ENCODE data around the gene FSCN2. TPM values are rescaled to one million over a fixed set of nuclear protein-coding genes. Genes with fewer than 3 reads are reported as not detected.

Gene FSCN2
- total RNA-seq, 1 experiment from 2014 or later: 0.31 TPM

GRCh38 chr17:81519284-81520020 lies 8.7 kb upstream of the FSCN2 start (continued):
- TF ChIP-seq E2F5 (CRISPR knock-in tag; IDR thresholded peaks at IDR 0.05): peak; percentile 19; the same call in 1 of the 2 replicates
- TF ChIP-seq NR3C1 (CRISPR knock-in tag; conservative IDR thresholded peaks at IDR 0.05; ENCODE audit: low read depth): no peak
- TF ChIP-seq ZNF219 (CRISPR knock-in tag; IDR thresholded peaks at IDR 0.05; ENCODE audit: borderline replicate concordance): no peak
- TF ChIP-seq ATF3 (CRISPR knock-in tag; conservative IDR thresholded peaks at IDR 0.05): no peak
- no peak for TF ChIP-seq ZMAT4 (CRISPR knock-in tag; IDR thresholded peaks at IDR 0.05)
- no peak for TF ChIP-seq ZNF396 (CRISPR knock-in tag; IDR thresholded peaks at IDR 0.05; ENCODE audit: borderline replicate concordance)
- no peak for TF ChIP-seq RORB (CRISPR knock-in tag; IDR thresholded peaks at IDR 0.05)
- TF ChIP-seq ZBTB43 (CRISPR knock-in tag; IDR thresholded peaks at IDR 0.05): 0 out of 2 replicates have a peak, but pooled peaks have one; percentile 66
- peak; percentile 30; the same call in 1 of the 2 replicates for TF ChIP-seq ZNF423 (CRISPR knock-in tag; IDR thresholded peaks at IDR 0.05)
- no peak for TF ChIP-seq SOX15 (CRISPR knock-in tag; IDR thresholded peaks at IDR 0.05)
- TF ChIP-seq ZNF671 (CRISPR knock-in tag; IDR thresholded peaks at IDR 0.05): no peak
- 0 out of 2 replicates have a peak, but pooled peaks have one; percentile 83 for TF ChIP-seq MYBL2 (CRISPR knock-in tag; IDR thresholded peaks at IDR 0.05)
- TF ChIP-seq HMGA2 (CRISPR knock-in tag; IDR thresholded peaks at IDR 0.05): no peak
- TF ChIP-seq USF2 (CRISPR knock-in tag; IDR thresholded peaks at IDR 0.05): no peak
- TF ChIP-seq NR1H2 (CRISPR knock-in tag; IDR thresholded peaks at IDR 0.05): no peak
- 0 out of 2 replicates have a peak, but pooled peaks have one; percentile 5 for TF ChIP-seq FOXK1 (CRISPR knock-in tag; IDR thresholded peaks at IDR 0.05)
- no peak for TF ChIP-seq TP53 (CRISPR knock-in tag; IDR thresholded peaks at IDR 0.05)
- peak; percentile 72; the same call in 1 of the 2 replicates for TF ChIP-seq E2F4 (CRISPR knock-in tag; IDR thresholded peaks at IDR 0.05; ENCODE audit: borderline replicate concordance, low read depth)
- no peak for TF ChIP-seq SMAD4 (CRISPR knock-in tag; IDR thresholded peaks at IDR 0.05)
- 0 out of 2 replicates have a peak, but pooled peaks have one; percentile 55 for TF ChIP-seq IRF2 (CRISPR knock-in tag; IDR thresholded peaks at IDR 0.05; ENCODE audit: borderline replicate concordance, low read depth)
- TF ChIP-seq JUN (CRISPR knock-in tag; IDR thresholded peaks at IDR 0.05): no peak
- TF ChIP-seq NFATC4 (CRISPR knock-in tag; IDR thresholded peaks at IDR 0.05): no peak
- TF ChIP-seq CREB1 (CRISPR knock-in tag; IDR thresholded peaks at IDR 0.05): no peak
- no peak for TF ChIP-seq OVOL2 (CRISPR knock-in tag; IDR thresholded peaks at IDR 0.05; ENCODE audit: borderline replicate concordance)
- no peak for TF ChIP-seq FOXP4 (CRISPR knock-in tag; IDR thresholded peaks at IDR 0.05)
- TF ChIP-seq NFYB (CRISPR knock-in tag; conservative IDR thresholded peaks at IDR 0.05; ENCODE audit: low read depth): 0 out of 2 replicates have a peak, but pooled peaks have one; percentile 31
- no peak for TF ChIP-seq TEAD1 (CRISPR knock-in tag; IDR thresholded peaks at IDR 0.05)
- TF ChIP-seq NFE2L1 (CRISPR knock-in tag; IDR thresholded peaks at IDR 0.05): peak; percentile 82
- no peak for TF ChIP-seq ZNF512 (CRISPR knock-in tag; IDR thresholded peaks at IDR 0.05; ENCODE audit: borderline replicate concordance)
- TF ChIP-seq ZNF416 (CRISPR knock-in tag; IDR thresholded peaks at IDR 0.05): no peak
- TF ChIP-seq TEAD4 (CRISPR knock-in tag; IDR thresholded peaks at IDR 0.05): peak; percentile 69; the same call in 1 of the 2 replicates
- no peak for TF ChIP-seq ATF1 (CRISPR knock-in tag; IDR thresholded peaks at IDR 0.05)
